HG03097 (cell line): ENCODE measurements around the gene LRRTM4.
"Not testable (repeated sequence)": the region's sequence is repeated elsewhere in the genome, so short reads cannot be mapped to it uniquely, and the experiment has no call there.

Experiments used
- ATAC-seq: cut with Tn5 transposase; IDR thresholded peaks from one replicate; pipeline ENCODE4 v1.9.1; 2021; ENCODE audit not compliant: unreplicated experiment, low FRiP score

LRRTM4 gene

GRCh38 chr2:77099961-77100360 lies 422.2 kb downstream of the LRRTM4 start:
- no peak for ATAC-seq

- not testable (repeated sequence) for ATAC-seq
Observed at GRCh38 chr2:77095525-77095924, 426.7 kb downstream of the LRRTM4 start.

GRCh38 chr2:77095096-77095495 lies 427.1 kb downstream of the LRRTM4 start:
- ATAC-seq, result no peak

GRCh38 chr2:77088424-77088823 lies 433.8 kb downstream of the LRRTM4 start:
- not testable (repeated sequence) for ATAC-seq

- ATAC-seq, result no peak
Observed at GRCh38 chr2:77087987-77088414, 434.2 kb downstream of the LRRTM4 start.

- no peak for ATAC-seq
Observed at GRCh38 chr2:77086478-77086877, 435.7 kb downstream of the LRRTM4 start.

GRCh38 chr2:77086051-77086450 lies 436.1 kb downstream of the LRRTM4 start:
- ATAC-seq, result no peak

GRCh38 chr2:77085561-77085960 lies 436.6 kb downstream of the LRRTM4 start:
- ATAC-seq, result no peak

- ATAC-seq, result no peak
Observed at GRCh38 chr2:77081597-77081996, 440.6 kb downstream of the LRRTM4 start.

- no peak for ATAC-seq
Observed at GRCh38 chr2:77064324-77064723, 457.9 kb downstream of the LRRTM4 start.

GRCh38 chr2:77054938-77055337 lies 467.2 kb downstream of the LRRTM4 start:
- no peak for ATAC-seq

GRCh38 chr2:77046339-77046738 lies 475.8 kb downstream of the LRRTM4 start:
- no peak for ATAC-seq

- ATAC-seq, result not testable (repeated sequence)
Observed at GRCh38 chr2:77045456-77045855, 476.7 kb downstream of the LRRTM4 start.

- ATAC-seq, result no peak
Observed at GRCh38 chr2:77034445-77034844, 487.7 kb downstream of the LRRTM4 start.

- ATAC-seq, result not testable (repeated sequence)
Observed at GRCh38 chr2:77029237-77029636, 492.9 kb downstream of the LRRTM4 start.

GRCh38 chr2:77028032-77028600 lies 494.1 kb downstream of the LRRTM4 start:
- no peak for ATAC-seq

- ATAC-seq, result no peak
Observed at GRCh38 chr2:77025714-77026113, 496.5 kb downstream of the LRRTM4 start.

- ATAC-seq, result no peak
Observed at GRCh38 chr2:77021161-77021560, 501.0 kb downstream of the LRRTM4 start.

- no peak for ATAC-seq
Observed at GRCh38 chr2:77018219-77018618, 504.0 kb downstream of the LRRTM4 start.

- ATAC-seq, result no peak
Observed at GRCh38 chr2:77017355-77017745, 504.8 kb downstream of the LRRTM4 start.

GRCh38 chr2:77016443-77017354 lies 505.5 kb downstream of the LRRTM4 start:
- ATAC-seq, result no peak

GRCh38 chr2:77013953-77014352 lies 508.2 kb downstream of the LRRTM4 start:
- no peak for ATAC-seq
